ENCODE data around the gene RGS16.

The RGS16 gene

DNA sequence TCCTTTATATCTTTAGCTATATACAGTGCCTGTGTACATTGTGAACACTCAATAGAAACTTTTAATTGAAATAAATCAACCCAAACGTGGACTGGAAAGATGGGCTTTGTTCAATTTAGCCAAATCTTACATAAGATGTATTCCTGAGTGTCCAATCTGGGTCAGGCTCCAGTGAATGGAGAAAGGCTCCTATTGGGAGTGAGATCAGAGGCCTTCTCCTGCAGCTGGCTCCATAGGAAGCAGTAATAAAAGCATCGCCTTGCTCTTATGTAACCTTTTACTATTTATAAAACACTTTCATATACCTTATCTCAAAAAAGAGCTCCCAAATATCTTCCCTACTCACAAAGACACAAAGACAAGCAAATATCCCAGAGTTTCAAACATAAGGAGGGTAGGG lies 24.9 kb upstream of the RGS16 start:
- DNase-seq: no peak

DNA sequence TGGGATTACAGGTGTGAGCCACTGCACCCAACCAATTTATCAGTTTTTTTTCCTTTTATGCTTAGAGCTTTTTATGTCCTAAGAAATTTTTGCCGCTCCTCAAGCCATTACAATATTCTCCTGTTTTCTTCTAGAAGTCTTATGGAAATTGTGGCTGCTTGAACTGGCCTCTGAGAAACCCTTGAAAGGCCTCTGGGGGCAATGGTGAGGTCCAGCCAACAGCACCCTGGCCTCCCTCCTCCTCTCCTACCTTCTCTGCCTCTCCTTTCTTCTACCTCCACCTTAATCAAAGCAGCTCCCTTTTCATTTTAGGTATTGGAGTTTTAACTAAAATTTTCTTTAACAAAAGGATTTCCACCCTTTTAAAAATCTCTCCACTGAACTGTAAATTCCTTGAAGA lies 24.5 kb upstream of the RGS16 start:
- no peak for DNase-seq

DNA sequence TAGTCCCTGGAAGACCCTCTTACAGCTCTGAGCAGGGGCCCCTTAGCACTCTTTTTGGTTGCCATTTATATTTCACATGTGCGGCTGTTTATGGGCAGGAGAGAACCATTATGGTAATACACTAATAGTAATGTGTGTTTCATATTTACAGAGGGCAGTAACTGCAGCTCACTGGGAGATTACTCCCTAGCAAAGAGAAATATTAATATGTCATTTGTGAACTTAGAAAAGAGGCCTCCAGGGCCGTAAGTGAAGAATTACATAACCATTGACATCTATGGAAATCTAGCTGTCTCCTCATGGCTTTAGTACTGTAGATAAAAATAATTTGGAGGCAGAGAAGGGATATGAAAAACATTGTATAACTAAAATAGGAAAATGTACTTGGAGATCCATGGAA lies 23.4 kb upstream of the RGS16 start:
- no peak for DNase-seq

DNA sequence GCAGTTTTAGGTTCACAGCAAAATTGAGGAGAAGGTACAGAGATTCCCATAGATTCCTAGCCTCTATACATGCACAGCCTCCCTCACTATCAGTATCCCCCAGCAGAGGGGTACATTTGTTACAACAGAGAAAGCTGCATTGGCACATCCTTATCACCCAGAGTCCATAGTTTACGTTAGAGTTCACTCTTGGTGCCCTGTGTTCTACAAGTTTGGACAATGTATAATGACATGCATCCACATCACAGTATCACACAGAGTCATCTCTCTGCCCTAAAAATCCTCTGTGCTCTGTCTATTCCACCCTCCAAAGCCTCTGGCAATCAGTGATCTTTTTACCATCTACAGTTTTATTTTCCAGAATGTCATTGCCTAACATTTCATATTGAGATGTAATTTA lies 22.3 kb upstream of the RGS16 start:
- no peak for DNase-seq

DNA sequence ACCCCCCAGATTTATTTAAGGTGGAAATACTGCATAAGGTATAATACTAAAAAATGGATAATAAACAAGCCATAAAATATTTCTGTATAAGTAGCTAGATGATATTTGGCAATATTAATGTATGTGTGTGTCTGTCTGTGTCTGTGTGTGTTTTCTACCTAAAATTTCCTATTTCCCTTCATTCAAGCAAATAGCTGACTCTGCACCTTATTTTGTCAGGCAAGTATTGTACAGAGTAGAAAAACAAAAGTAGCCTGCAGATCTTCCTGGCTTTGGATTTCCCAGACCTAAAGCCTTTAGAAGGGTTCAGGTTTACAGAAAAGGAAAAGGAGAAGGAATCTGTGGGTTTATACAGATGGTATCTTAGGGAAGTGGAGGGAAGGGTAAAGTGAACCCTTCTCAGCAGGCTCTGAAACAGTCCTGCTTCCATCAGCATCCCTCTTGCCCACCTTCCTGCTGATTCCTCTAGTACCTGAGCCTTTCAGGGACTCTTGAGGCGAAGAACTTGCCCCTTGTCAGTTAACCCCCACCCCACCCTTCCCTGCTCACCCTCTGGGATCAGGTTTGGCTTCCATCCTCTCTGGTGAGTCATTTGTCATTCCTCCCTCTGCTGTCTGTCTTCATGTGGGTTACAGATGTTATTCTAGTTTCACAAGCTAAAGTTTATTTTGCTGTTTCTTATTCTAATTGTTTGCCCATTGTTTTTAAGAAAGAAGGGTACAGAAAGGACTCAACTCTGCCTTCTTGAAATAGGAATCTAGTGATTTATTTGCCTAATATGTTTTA lies 21.7 kb upstream of the RGS16 start:
- no peak for DNase-seq

DNA sequence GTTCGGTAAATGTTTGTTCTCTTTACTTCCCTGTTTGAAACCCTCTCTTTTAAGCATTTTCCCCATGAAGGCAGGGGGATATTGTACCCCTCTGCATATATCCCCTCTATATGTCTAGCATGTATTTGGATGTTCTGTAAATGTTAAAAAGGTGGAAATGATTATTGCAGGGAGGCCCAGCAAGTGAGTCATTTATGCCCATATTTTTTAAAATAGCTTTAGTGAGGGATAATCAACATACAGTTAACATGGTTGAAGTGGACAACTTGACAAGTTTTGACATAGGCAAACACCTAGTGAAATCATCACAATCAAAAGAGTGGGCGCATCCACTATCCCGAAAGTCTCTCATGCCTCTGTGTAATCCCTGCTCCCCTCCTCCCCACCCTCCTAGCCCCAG lies 20.8 kb upstream of the RGS16 start:
- no peak for DNase-seq

DNA sequence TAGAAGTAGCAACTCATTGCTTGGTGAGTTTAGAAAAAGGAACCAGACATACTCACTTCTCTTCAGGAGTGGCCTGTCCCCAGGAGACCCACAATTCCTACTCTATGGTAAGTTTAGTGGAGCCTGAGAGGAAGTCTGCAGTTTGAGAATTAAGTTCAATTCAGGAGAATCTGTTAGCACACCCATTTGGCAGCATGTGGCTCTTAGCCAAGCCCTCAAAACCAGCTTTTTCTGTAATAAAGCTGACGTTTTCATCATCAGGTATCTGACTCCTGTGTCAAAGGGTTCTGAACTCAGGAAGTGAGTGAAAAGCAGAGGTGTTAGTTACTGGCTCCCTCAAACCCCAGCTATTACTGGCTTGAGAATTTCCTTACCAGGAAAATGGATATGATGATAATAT lies 20.4 kb upstream of the RGS16 start:
- DNase-seq: no peak

DNA sequence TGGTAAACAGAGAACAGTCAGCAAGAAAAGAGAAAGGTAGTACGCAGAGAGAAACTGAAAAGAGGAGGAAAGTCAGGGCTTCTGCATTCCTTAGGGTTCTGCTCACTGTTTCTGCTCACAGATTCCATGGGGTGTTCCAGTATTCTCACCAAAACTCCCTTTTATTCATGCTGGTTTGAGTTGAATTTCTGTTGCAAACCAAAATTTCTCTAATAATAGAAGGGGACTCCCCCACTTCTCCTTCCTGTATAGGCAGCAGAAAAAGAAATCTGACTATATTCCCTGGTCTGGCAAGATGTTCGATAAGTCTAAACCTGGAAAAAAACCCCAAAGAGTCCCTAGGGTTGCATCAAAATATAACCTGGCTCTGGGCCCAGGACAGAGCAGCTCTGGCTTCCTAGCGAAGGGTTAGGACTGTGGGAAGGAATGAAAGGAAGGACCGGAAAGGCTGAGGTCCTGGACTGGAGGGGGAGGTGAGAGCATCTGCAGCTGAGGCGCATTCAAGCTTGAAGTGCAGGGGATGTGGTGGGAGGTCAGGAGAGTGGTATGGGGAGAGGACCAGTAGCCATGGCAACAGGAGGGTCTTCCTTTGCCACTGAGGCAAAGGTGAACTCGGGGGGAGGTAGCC lies 18.8 kb upstream of the RGS16 start:
- DNase-seq: no peak

- no peak for DNase-seq
These were observed 17.7 kb upstream of the RGS16 start for GRCh38 chr1:182621906-182622305.

GRCh38 chr1:182620924-182621585 lies 16.9 kb upstream of the RGS16 start:
- DNase-seq: no peak

- no peak for DNase-seq
These were observed 13.7 kb upstream of the RGS16 start for GRCh38 chr1:182617734-182618351.

DNA sequence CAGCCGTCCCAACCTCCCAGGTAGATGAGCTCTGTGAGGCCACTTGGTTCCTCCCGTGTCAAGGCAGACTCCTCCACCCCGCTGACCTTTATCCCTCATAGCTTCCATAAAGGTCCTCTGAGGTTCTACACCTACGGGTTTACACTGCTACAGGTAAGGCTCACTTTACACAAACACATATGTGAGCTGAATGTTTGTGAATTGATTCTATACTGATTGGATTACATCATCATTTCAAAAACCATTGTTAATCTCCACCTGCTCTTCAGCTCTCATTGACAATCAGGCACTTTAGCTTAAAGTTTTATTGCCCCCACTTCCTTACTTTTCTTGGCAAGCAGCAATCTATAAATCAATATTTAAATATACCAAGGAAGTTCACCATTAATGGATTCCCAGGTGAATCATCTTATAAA lies 12.8 kb upstream of the RGS16 start:
- no peak for DNase-seq

GRCh38 chr1:182616130-182617013 lies 12.2 kb upstream of the RGS16 start:
- peak; percentile 70 for DNase-seq

DNA sequence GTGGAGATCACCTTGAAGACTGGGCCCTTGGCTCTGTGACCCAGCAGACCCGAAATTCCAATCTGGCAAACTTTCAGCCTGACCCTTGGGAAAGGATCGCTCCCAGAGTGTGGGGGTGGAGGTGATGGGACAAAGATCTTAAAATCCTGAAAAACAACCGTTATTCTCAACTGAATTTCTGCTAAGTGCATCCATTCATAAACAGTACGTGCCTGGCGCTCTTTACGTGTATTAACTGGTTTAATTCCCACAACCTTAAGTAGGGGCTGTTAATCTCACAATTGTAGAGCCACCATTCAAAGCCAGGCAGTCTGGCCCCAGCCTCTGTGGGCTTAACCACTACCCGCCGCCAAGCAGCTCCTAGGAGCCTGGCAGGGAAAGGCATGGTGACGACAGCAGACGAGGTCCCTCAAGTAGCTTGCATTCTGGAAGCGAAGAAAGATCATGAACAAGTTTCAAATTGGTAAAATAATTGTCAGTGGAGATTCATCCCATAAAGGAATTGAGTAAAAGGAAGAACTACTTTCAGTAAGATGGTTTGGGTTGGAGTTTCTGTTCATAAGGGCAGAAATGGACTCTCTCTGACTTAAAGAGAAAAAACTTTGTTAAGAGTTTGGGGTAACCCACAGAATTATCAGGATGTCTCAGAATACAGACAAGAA lies 11.4 kb upstream of the RGS16 start:
- peak; percentile 32 for DNase-seq

DNA sequence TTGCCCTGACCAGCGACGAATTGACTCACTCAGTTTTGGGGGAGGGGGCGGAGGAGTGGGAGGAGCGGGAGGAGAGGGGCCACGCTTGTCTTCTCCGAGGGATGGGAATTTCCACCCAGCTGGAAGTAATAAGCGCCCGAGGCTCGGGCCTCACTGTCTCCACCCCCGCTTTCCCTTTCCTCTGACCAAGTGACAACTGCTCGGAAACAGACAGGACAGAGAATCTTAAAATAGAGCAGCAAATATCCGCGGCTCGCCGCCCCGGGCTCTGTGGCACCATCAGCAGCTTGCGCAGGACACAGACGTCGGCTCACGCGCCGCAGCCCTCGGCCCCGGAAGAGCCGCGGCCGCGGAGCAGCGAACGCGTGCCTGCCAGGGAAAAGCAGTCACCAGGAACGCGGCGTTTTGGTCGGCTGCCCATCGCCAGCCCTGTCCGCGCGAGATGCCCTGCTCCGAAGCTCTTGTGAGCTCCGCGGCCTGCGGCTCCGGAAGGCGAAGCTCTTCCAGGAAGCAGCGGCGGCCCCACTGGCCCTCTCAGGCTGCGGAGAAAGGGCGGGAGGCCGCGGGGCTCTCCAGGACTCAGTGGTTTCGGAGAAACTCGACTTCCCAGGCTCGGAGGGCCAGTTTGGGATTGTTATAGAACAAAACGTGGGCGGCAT lies 10.7 kb upstream of the RGS16 start:
- DNase-seq: peak; percentile 63

GRCh38 chr1:182611787-182612186 lies 7.6 kb upstream of the RGS16 start:
- DNase-seq: no peak

DNA sequence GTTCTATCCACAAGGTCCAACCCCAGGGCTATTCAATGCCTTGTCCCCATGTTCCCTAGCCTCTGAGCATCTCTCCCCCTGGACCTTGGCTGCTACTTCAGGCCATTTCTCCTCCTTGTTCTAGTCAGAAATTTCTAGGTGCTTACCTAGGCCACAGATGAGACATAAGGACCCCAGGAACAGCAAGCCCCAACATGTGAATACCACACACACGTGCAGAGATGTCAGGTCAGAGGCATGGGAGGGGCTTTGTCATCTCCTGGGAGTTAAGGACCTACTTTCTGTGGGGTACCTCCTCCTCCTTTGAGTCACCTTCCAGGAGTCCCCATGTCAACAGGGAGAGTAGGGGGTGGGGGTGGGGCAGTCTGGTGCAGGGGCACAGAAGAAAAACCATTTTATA lies 7.1 kb upstream of the RGS16 start:
- DNase-seq: no peak

GRCh38 chr1:182610606-182611194 lies 6.5 kb upstream of the RGS16 start:
- no peak for DNase-seq

DNA sequence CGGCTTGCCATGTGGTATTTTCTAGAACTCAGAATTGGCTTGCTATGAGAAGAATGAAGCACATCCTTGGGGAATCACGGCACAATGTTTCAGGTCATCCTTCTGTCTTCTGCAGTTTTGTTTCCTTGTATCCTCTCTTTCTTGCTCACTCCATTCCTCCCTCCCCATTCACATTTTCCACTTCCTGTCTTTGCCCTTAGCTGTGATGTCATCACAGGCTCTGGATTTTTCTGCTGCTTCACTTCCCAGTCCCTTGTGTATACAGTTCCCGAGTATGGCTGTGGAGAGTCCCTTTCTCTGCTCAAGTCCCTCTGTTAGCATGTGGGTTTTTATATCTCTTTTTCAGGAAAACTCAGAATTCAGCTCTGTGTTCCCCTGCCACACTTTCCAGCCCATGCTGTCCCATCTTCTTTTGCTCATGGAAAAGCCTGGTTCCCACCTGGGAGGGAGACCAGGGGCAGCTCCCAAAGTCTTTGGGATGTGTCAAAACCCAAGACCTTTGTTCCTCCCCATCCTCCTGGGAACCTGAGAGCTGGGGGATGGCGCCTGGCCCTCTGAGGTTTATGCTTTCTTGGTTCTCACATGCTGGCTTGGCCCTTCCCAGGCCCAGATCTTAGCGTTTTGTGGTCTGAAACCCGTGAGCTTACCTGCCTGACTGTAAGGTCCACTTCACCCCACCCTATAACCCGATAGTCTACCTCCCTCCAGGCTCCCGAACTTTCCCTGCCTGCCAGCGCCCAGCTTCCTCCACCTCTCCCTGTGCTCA lies 4.8 kb upstream of the RGS16 start:
- no peak for DNase-seq

- no peak for DNase-seq
These were observed 4.0 kb upstream of the RGS16 start for GRCh38 chr1:182608236-182608635.
